ENCODE data around the gene CPNE6.

The CPNE6 gene

DNA sequence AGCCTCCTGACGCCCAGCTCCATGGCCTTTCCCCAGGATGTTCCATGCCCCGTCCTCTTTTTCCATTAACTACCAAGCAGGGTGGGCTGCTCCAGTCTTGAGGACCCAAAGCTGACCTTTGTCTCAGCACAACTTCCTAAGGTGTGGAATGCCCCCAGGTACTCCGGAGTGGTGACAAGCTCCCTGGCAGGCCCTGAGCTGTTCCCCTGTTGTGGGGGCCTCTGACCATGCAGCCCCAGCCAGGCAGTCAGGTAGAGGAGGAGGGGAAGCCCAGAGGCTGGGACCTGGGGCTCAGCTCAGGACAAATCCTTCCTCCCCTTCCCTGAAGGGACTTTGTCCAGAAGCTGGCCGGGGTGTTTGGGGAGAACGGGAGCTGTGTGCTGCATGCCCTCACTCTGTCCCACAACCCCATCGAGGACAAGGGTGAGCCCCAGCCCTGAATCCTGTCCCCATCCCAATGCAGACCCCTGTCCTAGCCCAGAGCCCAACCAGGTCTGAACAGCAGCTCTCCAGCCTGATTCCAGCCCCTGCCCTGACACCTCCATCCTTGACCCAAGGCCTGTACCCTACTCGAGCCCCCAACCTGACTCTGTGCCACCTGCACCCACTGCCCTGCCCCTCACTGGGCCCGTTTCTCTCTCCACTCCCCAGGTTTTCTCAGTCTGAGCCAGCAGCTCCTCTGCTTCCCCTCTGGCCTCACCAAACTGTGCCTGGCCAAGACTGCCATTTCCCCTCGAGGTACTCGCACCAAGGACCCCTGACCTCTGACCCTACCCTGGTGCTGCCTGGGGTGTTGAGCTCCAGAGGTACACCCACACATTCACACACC is 15.2 kb upstream of the CPNE6 start:
- no peak for DNase-seq

DNA sequence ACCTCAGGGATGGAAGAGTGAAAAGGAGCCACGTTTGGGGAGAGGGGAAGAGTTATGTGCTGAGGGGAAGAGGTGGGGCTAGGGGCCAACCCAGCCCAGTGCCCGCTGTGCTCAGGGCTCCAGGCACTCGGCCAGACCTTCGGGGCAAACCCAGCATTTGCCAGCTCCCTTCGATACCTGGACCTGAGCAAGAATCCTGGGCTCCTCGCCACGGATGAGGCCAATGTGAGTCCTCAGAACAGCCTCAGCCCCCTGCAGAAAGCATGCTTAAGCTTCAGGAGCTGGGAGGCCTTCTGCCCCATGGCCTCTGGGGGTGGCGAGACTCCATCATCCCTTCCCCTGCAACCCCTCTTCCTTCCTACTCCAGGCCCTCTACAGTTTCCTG is 14.6 kb upstream of the CPNE6 start:
- no peak for DNase-seq

DNA sequence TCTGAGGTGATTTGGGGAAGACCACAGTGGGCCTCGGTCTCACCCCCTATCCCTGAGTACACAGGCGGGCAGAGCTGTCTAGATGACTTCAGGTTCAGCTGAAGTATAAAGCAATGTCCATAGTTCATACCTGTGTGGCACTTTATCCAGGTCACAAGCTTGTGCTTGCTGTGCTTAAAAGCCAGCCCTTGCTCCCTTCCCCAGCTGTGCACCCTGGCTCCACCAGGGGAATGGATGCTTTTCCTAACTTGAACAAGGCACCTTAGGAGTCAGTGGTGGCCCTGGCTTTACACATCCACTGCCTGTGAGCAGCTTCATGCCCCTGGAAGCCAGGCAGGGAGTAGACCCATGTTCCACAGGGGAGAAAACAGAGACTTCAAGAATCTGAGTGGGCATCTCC is 14.1 kb upstream of the CPNE6 start:
- DNase-seq: no peak

DNA sequence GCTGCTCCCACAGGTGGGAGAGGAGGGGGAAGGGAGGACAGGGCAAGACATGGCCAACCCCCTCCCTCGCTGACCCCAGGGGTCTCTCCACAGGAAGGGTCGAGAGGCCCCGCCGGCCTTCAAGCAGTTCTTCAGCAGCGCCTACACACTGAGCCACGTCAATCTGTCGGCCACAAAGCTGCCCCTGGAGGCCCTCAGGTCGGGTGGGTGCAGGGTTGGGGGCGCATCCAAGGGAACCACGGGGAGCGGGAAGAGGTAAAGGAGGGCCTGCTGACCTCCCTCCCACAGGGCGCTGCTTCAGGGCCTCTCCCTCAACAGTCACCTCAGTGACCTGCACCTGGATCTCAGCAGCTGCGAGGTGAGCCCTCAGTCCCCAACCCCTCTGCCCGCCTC is 13.5 kb upstream of the CPNE6 start:
- no peak for DNase-seq

DNA sequence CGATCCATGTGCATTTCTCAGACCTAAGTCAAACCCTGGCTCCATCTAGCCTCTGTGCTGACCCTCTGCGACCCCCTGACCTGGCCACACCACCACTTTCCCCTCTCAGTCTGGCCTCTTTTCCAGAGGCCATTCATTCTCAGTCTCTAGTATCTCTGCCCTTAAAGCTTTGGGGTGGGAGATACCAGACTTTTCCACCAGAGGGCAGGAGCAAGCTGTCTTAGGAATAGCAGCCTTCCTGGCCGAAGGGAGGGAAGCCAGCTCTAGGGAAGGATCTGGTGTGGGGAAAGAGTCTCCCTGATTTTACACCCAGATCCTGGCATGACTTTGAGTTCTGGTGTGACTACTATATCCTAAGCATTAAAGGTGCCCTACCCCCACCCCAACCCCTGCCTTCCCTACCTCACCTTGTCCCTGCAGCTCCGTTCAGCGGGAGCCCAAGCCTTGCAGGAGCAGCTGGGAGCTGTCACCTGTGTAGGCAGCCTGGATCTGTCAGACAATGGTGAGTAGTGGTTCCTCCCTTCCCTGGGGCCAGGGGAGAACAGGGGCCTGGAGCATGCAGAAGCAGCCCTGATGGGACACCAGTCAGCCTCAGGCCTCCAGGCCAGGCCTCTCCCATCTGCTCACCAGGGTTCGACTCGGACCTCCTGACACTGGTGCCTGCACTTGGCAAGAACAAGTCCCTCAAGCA is 13.0 kb upstream of the CPNE6 start:
- no peak for DNase-seq

DNA sequence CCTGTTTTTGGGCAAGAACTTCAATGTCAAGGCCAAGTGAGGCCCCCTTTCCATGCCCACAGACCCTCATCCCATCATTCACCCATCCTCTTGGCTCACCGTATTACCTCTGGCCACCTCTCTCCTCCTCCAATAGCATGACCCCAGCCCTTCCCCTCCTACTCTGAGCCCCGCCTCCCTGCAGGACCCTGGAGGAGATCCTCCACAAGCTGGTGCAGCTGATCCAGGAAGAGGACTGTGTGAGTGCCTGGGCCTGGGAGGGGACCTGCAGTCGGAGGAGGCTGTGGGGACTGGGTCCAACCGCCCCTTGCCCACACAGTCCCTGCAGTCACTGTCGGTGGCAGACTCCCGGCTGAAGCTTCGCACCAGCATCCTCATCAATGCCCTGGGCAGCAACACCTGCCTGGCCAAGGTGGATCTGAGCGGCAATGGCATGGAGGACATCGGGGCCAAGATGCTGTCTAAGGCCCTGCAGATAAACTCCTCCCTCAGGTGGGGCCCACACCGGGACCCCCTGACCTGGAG is 12.3 kb upstream of the CPNE6 start:
- DNase-seq: no peak

DNA sequence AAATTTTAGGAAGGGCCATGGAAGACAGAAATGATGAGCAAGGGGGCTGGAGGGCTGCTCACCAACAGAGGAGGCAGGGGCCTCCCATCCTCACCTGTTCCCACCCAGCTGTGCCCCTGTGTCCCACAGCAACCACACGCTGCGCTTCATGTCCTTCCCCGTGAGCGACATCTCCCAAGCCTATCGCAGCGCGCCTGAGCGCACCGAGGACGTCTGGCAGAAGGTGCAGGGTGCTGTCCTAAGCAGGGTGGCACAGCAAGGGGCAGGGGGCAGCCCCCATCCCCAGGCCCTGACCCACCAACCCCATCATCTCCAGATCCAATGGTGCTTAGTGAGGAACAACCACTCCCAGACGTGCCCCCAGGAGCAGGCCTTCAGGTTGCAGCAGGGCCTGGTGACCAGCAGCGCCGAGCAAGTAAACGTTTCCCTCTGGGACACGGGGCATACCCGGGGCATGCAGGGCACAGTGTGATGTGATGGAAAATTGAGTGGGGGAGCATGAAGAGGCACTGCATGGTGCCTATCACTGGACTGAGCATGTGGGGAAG is 11.4 kb upstream of the CPNE6 start:
- DNase-seq: no peak

DNA sequence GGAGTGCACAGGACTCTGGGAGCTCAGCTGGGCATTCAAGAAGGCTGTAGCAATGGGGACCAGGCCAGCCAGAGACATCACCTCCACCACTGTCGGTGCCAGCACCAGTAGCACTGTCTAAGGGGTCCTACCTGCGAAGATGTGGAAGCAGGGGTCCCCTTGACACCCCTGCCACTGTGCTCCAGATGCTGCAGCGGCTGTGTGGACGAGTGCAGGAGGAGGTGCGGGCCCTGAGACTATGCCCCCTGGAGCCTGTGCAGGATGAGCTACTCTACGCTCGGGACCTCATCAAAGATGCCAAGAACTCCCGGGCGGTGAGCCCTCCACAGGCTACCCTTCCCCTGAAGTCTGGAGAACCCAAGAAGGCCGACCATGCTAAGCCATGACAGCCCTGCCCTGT is 10.9 kb upstream of the CPNE6 start:
- no peak for DNase-seq

DNA sequence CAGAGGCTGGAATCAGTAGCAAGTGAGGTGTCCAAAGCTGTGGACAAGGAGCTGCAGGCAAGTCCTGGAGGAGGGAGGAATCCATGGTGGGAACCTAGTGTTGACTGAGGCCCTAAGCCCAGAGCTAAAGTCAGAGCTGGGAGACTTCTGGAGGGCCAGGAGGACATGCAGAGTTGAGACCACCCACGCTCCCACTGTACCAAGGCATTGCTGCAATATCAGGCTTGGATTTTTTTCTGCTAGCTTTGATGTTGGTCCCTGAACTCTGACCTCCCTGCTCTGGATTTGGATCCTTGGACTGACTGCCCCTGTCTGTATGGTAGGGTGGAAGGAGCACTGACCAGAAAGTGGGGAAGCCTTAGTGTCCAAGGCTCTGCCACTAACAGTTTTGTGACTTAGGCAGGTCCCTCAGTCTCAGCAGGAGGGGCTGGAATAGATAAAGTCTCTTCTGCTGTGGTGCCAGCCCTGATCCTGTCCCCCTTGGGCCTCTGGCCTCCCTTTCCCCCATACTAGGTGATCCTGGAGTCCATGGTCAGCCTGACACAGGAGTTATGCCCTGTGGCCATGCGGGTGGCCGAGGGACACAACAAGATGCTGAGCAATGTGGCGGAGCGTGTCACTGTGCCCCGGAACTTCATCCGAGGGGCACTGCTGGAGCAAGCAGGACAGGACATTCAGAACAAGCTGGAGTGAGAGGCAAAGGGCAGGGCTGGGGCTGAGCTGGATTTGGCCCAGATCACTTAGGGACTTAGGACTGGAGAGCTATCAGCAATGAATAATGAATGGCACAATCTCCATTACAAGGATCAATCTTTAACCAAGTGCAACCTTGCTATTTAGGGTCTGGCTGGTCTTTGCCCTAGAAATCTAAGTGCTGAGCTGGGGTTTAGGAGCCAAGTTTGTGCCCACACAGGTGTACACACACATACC is 10.1 kb upstream of the CPNE6 start:
- no peak for DNase-seq

DNA sequence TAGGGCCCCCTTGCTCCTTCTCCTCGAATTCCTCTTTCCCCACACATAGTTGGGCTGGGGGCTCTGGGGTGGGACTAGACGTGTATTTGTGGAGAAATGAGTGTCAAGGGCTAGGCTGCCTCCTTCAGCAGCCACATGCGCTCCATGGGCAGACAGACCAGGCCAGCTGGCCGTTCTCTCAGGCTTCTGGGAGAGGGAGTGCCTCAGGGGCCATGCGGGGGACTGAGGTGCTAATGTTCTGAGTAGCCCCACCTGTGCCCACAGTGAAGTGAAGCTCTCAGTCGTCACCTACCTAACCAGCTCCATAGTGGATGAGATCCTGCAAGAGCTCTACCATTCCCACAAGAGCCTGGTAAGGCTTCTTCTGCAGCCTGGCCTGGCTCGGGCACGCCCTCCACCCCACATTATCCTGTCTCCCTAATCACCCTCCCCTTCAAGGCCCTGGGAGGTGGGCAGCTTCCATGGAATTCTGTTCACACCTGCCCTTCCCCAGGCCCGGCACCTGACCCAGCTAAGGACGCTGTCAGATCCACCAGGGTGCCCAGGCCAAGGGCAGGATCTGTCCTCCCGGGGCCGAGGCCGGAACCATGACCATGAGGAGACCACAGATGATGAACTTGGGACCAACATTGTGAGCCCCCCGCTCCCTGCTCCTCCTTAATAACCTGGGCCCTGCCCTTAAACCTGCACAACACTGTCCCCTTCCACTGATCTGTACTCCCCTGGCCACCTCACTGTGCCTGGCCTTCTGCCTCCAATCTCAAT is 9.0 kb upstream of the CPNE6 start:
- DNase-seq: no peak

DNA sequence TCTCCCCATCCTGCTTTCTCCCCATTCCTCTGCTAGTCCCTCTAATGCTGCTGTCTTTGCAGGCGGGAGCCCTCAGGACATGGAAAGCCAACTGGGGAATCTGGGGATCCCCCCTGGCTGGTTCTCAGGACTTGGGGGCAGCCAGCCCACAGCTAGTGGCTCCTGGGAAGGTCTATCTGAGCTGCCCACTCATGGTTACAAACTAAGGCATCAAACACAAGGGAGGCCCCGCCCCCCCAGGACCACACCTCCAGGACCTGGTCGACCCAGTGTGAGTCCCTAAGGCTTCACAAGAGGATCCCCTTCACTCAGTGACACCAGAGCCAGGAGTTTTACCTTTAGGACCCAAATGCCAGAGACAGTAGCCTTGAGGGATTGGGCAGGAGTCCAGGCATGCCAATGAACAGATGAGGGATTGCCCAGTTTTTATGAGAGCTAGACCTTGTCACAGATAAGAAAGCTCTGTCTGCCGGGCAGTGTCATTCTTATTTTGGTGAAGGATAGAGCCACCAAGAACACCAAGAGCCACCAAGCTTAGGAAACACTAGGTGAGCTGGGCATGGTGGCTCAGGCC is 8.0 kb upstream of the CPNE6 start:
- no peak for DNase-seq

DNA sequence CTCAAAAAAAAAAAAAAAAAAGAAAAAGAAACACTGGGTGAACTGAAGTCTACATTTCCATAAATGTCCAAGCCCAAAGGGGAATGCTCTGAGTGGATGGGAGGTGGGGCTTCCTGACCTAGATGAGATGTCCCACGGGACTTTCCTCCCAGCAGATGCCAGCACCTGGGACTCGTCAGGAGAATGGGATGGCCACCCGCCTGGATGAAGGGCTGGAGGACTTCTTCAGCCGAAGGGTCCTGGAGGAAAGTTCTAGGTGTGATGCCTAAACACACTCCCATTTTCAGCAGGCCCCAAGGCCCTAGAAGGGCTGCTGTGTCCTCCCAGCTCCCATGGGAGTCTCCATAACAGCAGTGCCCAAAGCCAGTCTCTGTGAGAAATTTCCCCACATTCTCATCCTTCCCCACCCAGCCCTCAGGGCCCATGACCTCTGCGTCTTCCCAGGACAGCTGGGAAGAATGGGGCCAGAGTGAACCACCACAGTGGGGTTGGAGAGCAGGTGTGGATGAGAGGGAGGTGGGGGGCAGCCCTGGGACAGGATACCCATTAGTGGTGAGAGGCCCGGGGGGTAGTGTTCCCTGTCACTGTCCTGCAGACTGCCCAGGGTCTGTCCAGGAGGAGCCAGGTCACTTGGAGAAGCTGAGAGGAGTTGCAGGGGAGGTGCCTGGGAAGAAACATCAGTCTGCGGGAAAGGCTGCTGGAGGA is 7.1 kb upstream of the CPNE6 start:
- no peak for DNase-seq

DNA sequence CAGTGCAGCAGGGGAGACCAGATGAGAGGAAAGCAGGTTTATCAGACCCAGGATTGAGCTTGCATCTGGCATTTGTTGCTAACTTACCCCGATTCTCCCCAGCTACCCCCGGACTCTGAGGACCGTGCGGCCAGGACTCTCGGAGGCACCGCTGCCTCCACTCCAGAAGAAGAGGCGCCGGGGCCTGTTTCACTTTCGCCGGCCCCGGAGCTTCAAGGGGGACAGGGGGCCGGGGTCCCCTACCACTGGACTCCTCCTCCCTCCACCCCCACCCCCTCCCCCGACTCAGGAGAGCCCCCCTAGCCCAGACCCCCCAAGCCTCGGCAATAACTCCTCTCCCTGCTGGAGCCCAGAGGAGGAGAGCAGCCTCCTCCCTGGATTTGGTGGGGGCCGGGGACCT is 6.5 kb upstream of the CPNE6 start:
- DNase-seq: no peak

DNA sequence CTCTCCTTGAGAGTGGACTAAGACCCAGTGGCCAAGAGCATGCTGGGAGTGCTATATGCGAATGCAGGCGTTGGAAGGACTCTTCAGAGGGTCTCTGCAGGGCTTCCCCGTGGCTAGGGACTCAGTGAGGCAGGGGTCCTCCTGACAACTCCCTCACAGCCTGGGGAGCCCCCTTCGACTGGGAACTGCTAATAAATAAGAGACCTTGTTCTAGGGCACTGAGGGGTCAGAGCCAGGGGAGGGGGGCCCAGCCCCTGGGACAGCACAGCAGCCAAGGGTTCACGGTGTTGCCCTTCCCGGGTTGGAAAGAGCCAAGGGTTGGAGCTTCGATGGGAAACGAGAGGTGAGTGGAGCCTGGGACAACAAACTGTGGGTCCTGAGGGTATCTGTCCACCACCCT is 6.0 kb upstream of the CPNE6 start:
- no peak for DNase-seq

DNA sequence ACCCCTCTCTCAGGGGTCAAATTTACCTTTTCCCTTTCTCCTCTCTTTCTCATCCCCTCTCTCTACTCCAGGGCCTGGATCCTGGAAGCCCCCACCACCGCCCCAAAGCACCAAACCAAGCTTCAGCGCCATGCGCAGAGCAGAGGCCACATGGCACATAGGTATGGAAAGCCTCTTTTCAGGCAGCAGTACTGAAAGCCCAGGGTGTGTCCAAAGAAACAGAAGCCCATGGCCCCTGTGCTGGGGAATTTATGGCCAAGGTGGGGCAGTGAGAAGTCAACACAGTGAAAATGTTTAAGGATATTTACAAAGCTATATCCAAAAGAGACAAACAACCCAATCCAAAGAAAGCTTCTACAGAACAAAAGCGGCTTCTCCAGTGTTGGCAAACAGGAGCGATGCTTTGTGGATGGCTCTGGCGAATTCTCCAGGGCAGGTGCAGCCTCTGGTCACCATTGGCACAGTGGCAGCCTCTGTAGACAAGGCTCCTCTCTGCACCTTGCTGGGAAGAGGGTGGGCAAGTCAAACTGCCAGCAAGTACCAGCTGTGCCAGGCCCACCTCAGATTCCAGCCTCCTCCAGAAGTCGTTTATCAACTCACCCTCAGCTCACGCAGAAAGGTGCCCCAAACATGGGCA is 4.7 kb upstream of the CPNE6 start:
- DNase-seq: no peak

DNA sequence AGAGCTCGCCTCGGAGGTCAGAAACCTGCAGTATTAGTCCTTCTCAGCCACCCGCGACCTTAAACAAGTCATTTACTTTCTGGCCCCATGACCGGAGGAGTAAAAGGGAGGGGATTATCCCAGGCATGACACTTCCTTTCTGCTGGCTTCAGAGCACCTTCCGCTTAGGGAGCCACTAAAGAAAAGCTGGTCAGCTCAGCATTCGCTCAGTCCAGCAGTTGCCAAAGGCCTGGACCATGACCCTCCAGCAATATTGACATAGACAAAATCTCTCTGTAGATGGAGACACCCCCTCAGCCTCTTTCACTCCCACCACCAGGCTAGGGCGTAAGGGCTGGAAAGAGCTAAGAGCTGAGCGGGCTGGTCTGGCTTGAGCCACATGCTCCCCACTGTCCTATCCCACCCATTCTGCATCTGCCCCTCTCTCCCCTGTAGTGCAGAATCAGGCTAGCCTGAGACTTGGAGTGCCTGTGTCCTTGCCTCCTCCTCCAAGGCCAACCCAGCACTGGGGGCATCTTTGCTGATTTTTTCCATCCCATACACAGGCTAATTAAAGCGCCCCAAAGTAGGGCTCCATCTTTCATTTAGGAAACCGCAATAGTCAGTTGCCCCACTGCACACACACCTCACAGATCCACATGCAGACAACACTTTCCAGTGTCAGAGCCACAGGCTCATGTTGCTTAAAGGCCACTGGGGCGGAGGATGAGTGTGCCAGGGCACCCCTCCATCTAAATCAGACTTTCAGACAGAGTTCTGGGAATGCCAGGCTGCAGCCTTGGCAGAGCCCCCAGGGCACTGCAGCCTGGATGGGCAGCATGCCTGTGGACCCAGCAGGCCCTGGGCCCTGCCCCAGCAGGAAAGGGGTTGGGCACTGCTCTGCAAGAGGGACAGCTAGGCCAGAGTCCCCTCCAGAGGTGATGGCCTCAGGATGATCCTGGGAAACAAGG is 4.0 kb upstream of the CPNE6 start:
- no peak for DNase-seq

DNA sequence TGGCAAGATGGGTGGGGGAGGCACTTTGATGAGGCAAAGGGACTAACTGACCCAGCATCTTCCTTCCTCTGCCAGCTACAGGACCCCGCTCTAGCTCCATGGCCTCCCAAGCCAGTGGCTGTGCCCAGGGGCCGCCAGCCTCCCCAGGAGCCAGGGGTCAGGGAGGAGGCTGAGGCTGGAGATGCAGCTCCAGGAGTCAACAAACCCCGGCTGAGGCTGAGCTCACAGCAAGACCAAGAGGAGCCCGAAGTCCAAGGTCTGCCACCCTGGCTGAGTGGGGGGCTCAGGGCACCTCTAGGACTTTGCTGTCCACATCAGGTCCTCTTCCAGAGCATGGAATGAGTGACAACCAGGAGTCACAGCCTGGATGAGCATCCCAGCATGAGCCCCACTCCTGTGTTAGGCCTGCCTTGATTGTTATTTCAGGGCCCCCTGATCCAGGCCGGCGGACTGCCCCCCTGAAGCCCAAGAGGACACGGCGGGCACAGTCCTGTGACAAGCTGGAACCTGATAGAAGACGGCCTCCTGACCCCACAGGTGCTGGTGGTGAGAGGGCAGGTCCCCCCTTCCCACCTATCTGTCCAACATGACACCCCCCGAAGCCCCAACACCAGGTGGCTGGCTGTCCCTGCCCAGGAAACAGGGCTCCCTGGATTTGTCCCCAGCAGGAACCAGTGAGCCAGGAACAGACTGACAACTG is 2.5 kb upstream of the CPNE6 start:
- no peak for DNase-seq

DNA sequence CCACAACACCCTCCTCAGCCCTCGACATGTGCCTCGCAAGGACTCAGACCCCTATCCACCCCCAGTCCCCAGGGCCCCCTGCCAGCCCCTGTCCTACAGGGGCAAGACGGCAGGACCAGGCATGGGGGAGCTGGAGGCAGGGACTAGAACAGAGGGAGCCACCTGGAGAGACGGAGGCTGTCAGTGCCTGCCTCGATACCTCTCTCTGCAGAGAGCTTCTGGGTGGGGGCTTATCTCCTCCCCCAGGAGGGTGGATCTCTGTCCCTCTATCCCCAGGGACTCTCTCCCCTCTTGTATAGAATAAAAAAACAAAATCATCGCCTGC is 2.0 kb upstream of the CPNE6 start:
- DNase-seq: no peak
